Mesothelial cell of epicardium (in vitro differentiated cells): ENCODE measurements around the gene TBC1D16. TPM values are rescaled to one million over a fixed set of nuclear protein-coding genes. Genes with fewer than 3 reads are reported as not detected.

Source experiments
- DNase-seq, 2 experiments: peaks; one replicate each; pipeline ENCODE4 v3.0.0; 2021; ENCODE audit warnings: low spot score in 2 of 2; ENCODE audit not compliant: unreplicated experiment in 2 of 2
- H3K27ac Mint-ChIP-seq: 2 replicates; pipeline ENCODE4 v1.8.0; 2021; ENCODE audit warnings: mixed read lengths
- H3K27me3 Mint-ChIP-seq: 2 replicates; pipeline ENCODE4 v1.8.0; 2021; ENCODE audit warnings: low read depth, mixed read lengths
- H3K36me3 Mint-ChIP-seq: 2 replicates; pipeline ENCODE4 v1.8.0; 2021; ENCODE audit warnings: mixed read lengths
- H3K4me1 Mint-ChIP-seq: 2 replicates; pipeline ENCODE4 v1.8.0; 2021; ENCODE audit warnings: mixed read lengths
- H3K4me3 Mint-ChIP-seq: 2 replicates; pipeline ENCODE4 v1.8.0; 2021; ENCODE audit warnings: mild to moderate bottlenecking, moderate library complexity, mixed read lengths
- H3K9me3 Mint-ChIP-seq: 2 replicates; pipeline ENCODE4 v1.8.0; 2021; ENCODE audit warnings: mixed read lengths
- total RNA-seq: library from RNA; stranded (reverse); gene quantifications from 3 replicates; pipeline ENCODE4 v1.2.1, GENCODE V29; 2021
- TF ChIP-seq, protein P1 (sequence below): fragments of 200-600 bp; sonication (generic); IDR thresholded peaks from one replicate; pipeline ENCODE4 v1.5.0; 2021; ENCODE audit warnings: antibody characterized with exemption; ENCODE audit not compliant: unreplicated experiment

The TBC1D16 gene
- total RNA-seq, 1 donor from 2014 or later: 76.0 TPM

GRCh38 chr17:79941088-79942010 lies 94.3 kb downstream of the TBC1D16 start:
- TF ChIP-seq, protein P1, sequence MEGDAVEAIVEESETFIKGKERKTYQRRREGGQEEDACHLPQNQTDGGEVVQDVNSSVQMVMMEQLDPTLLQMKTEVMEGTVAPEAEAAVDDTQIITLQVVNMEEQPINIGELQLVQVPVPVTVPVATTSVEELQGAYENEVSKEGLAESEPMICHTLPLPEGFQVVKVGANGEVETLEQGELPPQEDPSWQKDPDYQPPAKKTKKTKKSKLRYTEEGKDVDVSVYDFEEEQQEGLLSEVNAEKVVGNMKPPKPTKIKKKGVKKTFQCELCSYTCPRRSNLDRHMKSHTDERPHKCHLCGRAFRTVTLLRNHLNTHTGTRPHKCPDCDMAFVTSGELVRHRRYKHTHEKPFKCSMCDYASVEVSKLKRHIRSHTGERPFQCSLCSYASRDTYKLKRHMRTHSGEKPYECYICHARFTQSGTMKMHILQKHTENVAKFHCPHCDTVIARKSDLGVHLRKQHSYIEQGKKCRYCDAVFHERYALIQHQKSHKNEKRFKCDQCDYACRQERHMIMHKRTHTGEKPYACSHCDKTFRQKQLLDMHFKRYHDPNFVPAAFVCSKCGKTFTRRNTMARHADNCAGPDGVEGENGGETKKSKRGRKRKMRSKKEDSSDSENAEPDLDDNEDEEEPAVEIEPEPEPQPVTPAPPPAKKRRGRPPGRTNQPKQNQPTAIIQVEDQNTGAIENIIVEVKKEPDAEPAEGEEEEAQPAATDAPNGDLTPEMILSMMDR: no peak
- Mint-ChIP-seq H3K27ac (no peak overlapping the region), H3K9me3 (no peaks in the 10 kb centered on the region), H3K4me1 (peaks cover 3% of the 10 kb centered on the region), H3K36me3 (peaks cover 24% of the 10 kb centered on the region), H3K4me3 (no peak overlapping the region), H3K27me3 (no peaks in the 10 kb centered on the region)
- DNase-seq: no peak

DNA sequence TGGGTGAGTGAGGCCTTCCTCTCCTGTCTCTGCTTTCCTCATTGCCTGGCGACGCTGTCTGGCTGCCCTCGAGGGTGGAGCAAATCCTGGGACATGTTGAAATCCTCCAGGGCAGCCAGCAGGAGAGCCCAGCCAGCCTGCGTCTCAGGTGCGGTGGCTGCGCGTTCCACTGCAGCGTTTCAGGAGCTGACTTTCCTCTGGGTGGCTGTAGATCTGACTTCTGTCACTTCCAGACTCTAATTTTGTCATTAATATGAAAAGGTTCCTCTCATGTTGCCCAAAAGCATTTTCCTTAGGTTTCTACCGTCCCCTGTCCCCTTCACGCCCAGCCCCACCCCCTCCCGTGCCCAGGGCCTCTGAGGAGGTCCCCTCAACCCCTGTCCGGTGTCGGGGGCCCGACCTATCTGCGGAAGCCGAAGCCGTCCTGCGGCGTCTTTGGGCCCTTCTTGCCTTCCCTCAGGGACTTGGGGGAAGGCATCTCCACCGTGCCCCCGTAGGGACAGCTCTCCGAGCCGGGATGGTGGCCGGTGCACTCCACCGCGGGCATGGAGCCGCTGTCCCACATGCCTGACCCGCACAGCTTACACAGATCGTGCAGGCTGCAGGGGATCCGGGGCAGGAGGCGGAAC lies 95.1 kb downstream of the TBC1D16 start:
- Mint-ChIP-seq H3K4me1 (peaks cover 8% of the 10 kb centered on the region), H3K27ac (no peak overlapping the region), H3K36me3 (peaks cover 24% of the 10 kb centered on the region), H3K9me3 (no peaks in the 10 kb centered on the region), H3K27me3 (no peaks in the 10 kb centered on the region), H3K4me3 (no peak overlapping the region)
- TF ChIP-seq, protein P1: no peak
- DNase-seq: no peak

- TF ChIP-seq, protein P1: no peak
Observed at GRCh38 chr17:79939755-79940458, 95.8 kb downstream of the TBC1D16 start.

DNA sequence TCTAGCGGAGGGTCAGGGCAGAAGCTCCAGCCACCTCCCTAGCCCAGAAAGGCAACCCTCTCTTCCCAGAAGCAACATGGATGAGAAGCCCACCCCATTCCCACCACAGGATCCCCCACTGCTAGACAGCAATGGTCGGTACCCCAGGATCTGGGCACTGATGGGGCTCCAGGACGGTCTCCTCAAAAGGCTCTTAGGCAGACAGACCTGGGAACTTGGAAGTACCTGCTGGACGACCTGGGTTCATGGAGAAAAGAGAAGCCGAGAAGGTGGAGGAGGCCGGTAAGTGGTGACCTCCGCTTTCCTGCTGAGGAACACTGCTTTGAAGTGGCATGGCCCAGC lies 96.6 kb downstream of the TBC1D16 start:
- H3K4me3 Mint-ChIP-seq: no peak overlapping the region
- H3K4me1 Mint-ChIP-seq: peaks cover 11% of the 10 kb centered on the region
- peaks cover 20% of the 10 kb centered on the region for H3K36me3 Mint-ChIP-seq
- DNase-seq: no peak
- H3K9me3 Mint-ChIP-seq: no peaks in the 10 kb centered on the region
- H3K27ac Mint-ChIP-seq: no peak overlapping the region
- H3K27me3 Mint-ChIP-seq: no peaks in the 10 kb centered on the region
- TF ChIP-seq, protein P1: no peak

More at GRCh38 chr17:79939755-79940458, 95.8 kb downstream of the TBC1D16 start:
- Mint-ChIP-seq H3K4me3 (no peak overlapping the region), H3K9me3 (no peaks in the 10 kb centered on the region), H3K27me3 (no peaks in the 10 kb centered on the region), H3K4me1 (peaks cover 11% of the 10 kb centered on the region), H3K27ac (no peak overlapping the region), H3K36me3 (peaks cover 24% of the 10 kb centered on the region)
- DNase-seq: no peak

DNA sequence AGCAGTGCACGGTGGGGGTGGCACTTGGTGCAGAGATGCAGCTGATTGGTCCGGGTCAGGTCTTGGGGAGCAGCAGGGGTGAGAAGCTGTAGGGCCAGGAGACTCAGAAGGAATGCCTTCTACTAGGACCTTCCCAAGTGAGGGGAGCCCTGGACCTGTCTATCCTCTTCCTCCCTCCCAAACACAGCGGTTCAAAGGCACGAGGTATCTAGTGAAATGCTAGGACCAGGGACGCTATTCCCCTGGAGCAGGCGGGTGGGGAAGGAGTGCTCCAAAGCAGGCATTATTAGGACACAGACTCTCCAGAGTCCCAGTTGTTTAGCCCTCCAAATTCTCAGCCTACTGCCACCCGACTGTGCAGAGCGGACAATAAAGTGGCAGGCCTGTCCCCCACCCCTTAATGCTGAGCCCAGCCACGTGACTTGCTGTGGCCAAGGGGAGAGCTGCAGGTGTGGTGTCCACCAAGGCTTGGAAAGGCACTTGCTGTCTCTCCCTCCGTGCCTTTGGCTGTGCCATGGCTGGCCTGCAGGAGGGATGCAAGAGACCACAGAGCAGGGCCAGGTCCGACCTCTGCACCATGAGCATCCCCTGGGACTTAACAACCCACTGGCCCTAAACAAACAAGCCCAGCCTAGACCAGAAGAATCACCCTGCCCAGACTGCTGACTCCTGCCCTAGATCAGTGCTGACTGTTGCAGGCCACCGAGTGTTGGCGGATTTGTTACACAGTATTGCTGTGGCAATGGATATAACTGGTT lies 97.2 kb downstream of the TBC1D16 start:
- H3K27ac Mint-ChIP-seq: no peak overlapping the region
- TF ChIP-seq, protein P1: no peak
- DNase-seq: no peak
- H3K4me1 Mint-ChIP-seq: peaks cover 11% of the 10 kb centered on the region
- H3K9me3 Mint-ChIP-seq: no peaks in the 10 kb centered on the region
- H3K36me3 Mint-ChIP-seq: peaks cover 14% of the 10 kb centered on the region
- no peak overlapping the region for H3K4me3 Mint-ChIP-seq
- no peaks in the 10 kb centered on the region for H3K27me3 Mint-ChIP-seq
